Tibial artery (tissue), 4 donors: ENCODE results near the gene CTNND2.

Experiments used
- DNase-seq, 2 donors: peaks; one replicate each; pipeline ENCODE4 v3.0.0-alpha.2; 2019
- H3K27ac ChIP-seq, 2 donors: fragments of 200-600 bp; sonication (generic) in 1 of 2; 1 replicate in 1 of 2; 2 replicates in 1 of 2; pipeline ENCODE4 v1.5.1; 2018 to 2019; ENCODE audit warnings: mild to moderate bottlenecking in 1 of 2
- H3K27me3 ChIP-seq, 2 donors: fragments of 200-600 bp; sonication (generic) in 1 of 2; one replicate each; pipeline versions ENCODE4 v1.5.1 to v1.6.0; 2016 to 2019
- H3K36me3 ChIP-seq, 3 donors: fragments of 200-600 bp; sonication (generic) in 2 of 3; one replicate each; pipeline ENCODE4 v1.5.1; 2016 to 2019; ENCODE audit warnings: mild to moderate bottlenecking in 2 of 3
- H3K4me1 ChIP-seq, 4 donors: fragments of 200-600 bp; sonication (generic) in 2 of 4; 1 replicate in 3 of 4; 2 replicates in 1 of 4; pipeline ENCODE4 v1.5.1; 2016 to 2019
- H3K4me3 ChIP-seq, 2 donors: fragments of 200-600 bp; sonication (generic) in 1 of 2; 1 replicate in 1 of 2; 2 replicates in 1 of 2; pipeline ENCODE4 v1.5.1; 2018 to 2019; ENCODE audit warnings: mild to moderate bottlenecking in 2 of 2
- H3K9me3 ChIP-seq, 3 donors: fragments of 200-600 bp; sonication (generic) in 1 of 3; one replicate each; pipeline ENCODE4 v1.5.1; 2016 to 2019
- CTCF ChIP-seq, 2 experiments: fragments of 200-600 bp in 1 of 2; fragments of 450-650 bp in 1 of 2; IDR thresholded peaks; one replicate each; pipeline ENCODE4 v1.5.1; 2017 to 2019; ENCODE audit warnings: antibody characterized with exemption in 2 of 2, mild to moderate bottlenecking in 1 of 2, moderate library complexity in 1 of 2
- intact Hi-C: fragments of 100-400 bp; cut with DNase I; formaldehyde crosslinking; loops from one replicate; pipeline ENCODE4 v1.15.0; 2023; ENCODE audit warnings: low total_unique reads

CTNND2 gene

GRCh38 chr5:11298877-11299276 is 605.4 kb downstream of the CTNND2 start:
- no peaks in the 10 kb centered on the region for H3K36me3 ChIP-seq
- H3K4me1 ChIP-seq, result no peaks in the 10 kb centered on the region
- H3K4me3 ChIP-seq, result no peak overlapping the region
- no peak for TF ChIP-seq CTCF (IDR thresholded peaks at IDR 0.05)
- intact Hi-C loops, result no loop called here
- DNase-seq, result no peak
- no peaks in the 10 kb centered on the region for H3K9me3 ChIP-seq
- H3K27ac ChIP-seq, result no peak overlapping the region
- H3K27me3 ChIP-seq, result no peaks in the 10 kb centered on the region

GRCh38 chr5:11293523-11293922 is 610.7 kb downstream of the CTNND2 start:
- Histone ChIP-seq H3K27me3 (no peaks in the 10 kb centered on the region), H3K4me1 (no peaks in the 10 kb centered on the region), H3K4me3 (no peak overlapping the region), H3K36me3 (no peaks in the 10 kb centered on the region), H3K27ac (no peak overlapping the region), H3K9me3 (no peaks in the 10 kb centered on the region)
- no peak for DNase-seq
- intact Hi-C loops, result no loop called here
- TF ChIP-seq CTCF (IDR thresholded peaks at IDR 0.05), result no peak

GRCh38 chr5:11292648-11293356 is 611.4 kb downstream of the CTNND2 start:
- DNase-seq, result no peak
- Histone ChIP-seq H3K27me3 (no peaks in the 10 kb centered on the region), H3K4me3 (no peak overlapping the region), H3K9me3 (no peaks in the 10 kb centered on the region), H3K36me3 (no peaks in the 10 kb centered on the region), H3K27ac (no peak overlapping the region), H3K4me1 (no peaks in the 10 kb centered on the region)
- intact Hi-C loops, result no loop called here
- TF ChIP-seq CTCF (IDR thresholded peaks at IDR 0.05), result no peak

- Histone ChIP-seq H3K36me3 (no peaks in the 10 kb centered on the region), H3K27ac (no peak overlapping the region), H3K27me3 (no peaks in the 10 kb centered on the region), H3K4me3 (no peak overlapping the region), H3K9me3 (no peaks in the 10 kb centered on the region), H3K4me1 (no peaks in the 10 kb centered on the region)
- intact Hi-C loops, result no loop called here
- DNase-seq, result no peak
- no peak for TF ChIP-seq CTCF (IDR thresholded peaks at IDR 0.05)
Measured at GRCh38 chr5:11289733-11290132, 614.5 kb downstream of the CTNND2 start.

- Histone ChIP-seq H3K4me3 (no peak overlapping the region), H3K4me1 (no peaks in the 10 kb centered on the region), H3K9me3 (no peaks in the 10 kb centered on the region), H3K27me3 (no peaks in the 10 kb centered on the region), H3K27ac (no peak overlapping the region), H3K36me3 (no peaks in the 10 kb centered on the region)
- intact Hi-C loops, result no loop called here
- DNase-seq, result no peak
- no peak for TF ChIP-seq CTCF (IDR thresholded peaks at IDR 0.05)
Measured at GRCh38 chr5:11289208-11289607, 615.0 kb downstream of the CTNND2 start.

GRCh38 chr5:11281842-11282241 is 622.4 kb downstream of the CTNND2 start:
- intact Hi-C loops, result no loop called here

More at GRCh38 chr5:11281842-11282241, 622.4 kb downstream of the CTNND2 start:
- no peaks in the 10 kb centered on the region for H3K4me1 ChIP-seq
- H3K27me3 ChIP-seq, result no peaks in the 10 kb centered on the region
- H3K9me3 ChIP-seq, result peaks cover 0 to 6% (median 0%) of the 10 kb centered on the region in 3 donors
- H3K36me3 ChIP-seq, result no peaks in the 10 kb centered on the region
- no peak for DNase-seq
- H3K27ac ChIP-seq, result no peak overlapping the region
- TF ChIP-seq CTCF (IDR thresholded peaks at IDR 0.05), result no peak
- H3K4me3 ChIP-seq, result no peak overlapping the region
